Measurements from ENCODE around the gene SLC5A7.

DNA sequence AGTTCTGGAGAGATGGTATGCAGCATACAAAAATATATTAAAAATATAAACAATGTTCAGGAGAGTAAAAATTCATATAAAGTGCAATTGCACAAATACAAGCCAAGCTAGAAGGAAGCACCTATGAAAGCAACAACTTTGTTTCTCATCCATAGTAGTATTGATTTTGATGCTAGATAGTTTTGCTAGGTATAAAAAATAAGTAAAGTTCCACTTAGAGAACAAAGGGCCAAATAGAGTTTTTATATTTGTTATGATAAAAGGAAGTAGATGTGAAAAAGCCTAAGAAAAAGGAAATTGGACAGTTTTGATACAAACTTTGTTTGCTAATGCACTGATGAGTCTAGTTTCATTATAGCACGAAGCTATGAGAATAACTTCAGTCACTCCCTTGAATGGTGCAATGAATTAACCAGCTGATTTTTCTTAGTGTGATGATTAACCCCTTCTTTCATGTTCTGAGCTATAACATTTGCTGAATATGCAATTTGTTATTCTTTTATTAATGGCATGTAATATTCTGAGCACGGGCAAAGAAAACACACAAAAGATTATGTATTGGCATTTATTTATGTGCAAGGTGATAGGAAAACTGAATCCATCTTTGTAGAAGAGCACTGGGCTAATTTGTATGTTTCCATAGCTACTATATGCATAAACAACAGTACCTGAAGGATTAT, 24.7 kb downstream of the SLC5A7 start:
- TF ChIP-seq EZH2 (IDR thresholded peaks at IDR 0.05; ENCODE audit: borderline replicate concordance, insufficient read depth, low read length, poor library complexity, severe bottlenecking) (no peak), TAF1 (IDR thresholded peaks at IDR 0.05; ENCODE audit: low read depth) (no peak), POLR2AphosphoS5 (IDR thresholded peaks at IDR 0.05) (no peak), CTCF (IDR thresholded peaks at IDR 0.05; ENCODE audit: poor library complexity, severe bottlenecking) (no peak), RAD21 (conservative IDR thresholded peaks at IDR 0.05) (no peak), SMC3 (conservative IDR thresholded peaks at IDR 0.05; ENCODE audit: poor library complexity) (no peak)
